AG04449 (cell line): Measurements from ENCODE around the gene MGAT5.

Experiments used
- CTCF ChIA-PET: fragments of 350-600 bp; formaldehyde crosslinking; extraction: SDS; loops from one replicate; lab custom pipeline; 2021; ENCODE audit warnings: antibody characterized with exemption; lab: Yijun Ruan, JAX
- POLR2A ChIA-PET: fragments of 400-600, 350-600 bp; formaldehyde crosslinking; extraction: SDS; loops from one replicate; lab custom pipeline; 2020; ENCODE audit warnings: antibody characterized with exemption, inconsistent platforms; lab: Yijun Ruan, JAX
- DNase-seq: peaks from one replicate; pipeline ENCODE4 v3.0.0-alpha.2; 2010; ENCODE audit warnings: low read depth, low spot score
- H3K4me3 ChIP-seq: 2 replicates; pipeline ENCODE4 v1.5.1; 2011; ENCODE audit warnings: low read depth, mild to moderate bottlenecking, control low read depth, low read length
- CTCF ChIP-seq: IDR thresholded peaks from one replicate; pipeline ENCODE4 v1.5.1; 2011; ENCODE audit warnings: mild to moderate bottlenecking, moderate library complexity, low read length, control low read depth, inconsistent platforms; ENCODE audit not compliant: insufficient read depth; ENCODE audit errors: missing control alignments

Gene MGAT5

GRCh38 chr2:134271758-134272157 is 17.9 kb downstream of the MGAT5 start:
- no peak for TF ChIP-seq CTCF
- no peak overlapping the region for H3K4me3 ChIP-seq
- DNase-seq: no peak
- ChIA-PET POLR2A (no interaction called here), CTCF (interaction anchor here (0.7 to 1.4 kb wide), 4 partner anchors 9 to 127 kb away, joined by 3 to 5 read pairs (median 4); no protein-coding TSS in a partner anchor)

GRCh38 chr2:134272806-134273205 is 18.9 kb downstream of the MGAT5 start:
- H3K4me3 ChIP-seq: no peak overlapping the region
- no peak for DNase-seq
- ChIA-PET CTCF (interaction anchor here (1.4 to 2.2 kb wide), 2 partner anchors 126 to 155 kb away, joined by 5 to 9 read pairs; no protein-coding TSS in a partner anchor), POLR2A (no interaction called here)
- TF ChIP-seq CTCF: no peak

DNA sequence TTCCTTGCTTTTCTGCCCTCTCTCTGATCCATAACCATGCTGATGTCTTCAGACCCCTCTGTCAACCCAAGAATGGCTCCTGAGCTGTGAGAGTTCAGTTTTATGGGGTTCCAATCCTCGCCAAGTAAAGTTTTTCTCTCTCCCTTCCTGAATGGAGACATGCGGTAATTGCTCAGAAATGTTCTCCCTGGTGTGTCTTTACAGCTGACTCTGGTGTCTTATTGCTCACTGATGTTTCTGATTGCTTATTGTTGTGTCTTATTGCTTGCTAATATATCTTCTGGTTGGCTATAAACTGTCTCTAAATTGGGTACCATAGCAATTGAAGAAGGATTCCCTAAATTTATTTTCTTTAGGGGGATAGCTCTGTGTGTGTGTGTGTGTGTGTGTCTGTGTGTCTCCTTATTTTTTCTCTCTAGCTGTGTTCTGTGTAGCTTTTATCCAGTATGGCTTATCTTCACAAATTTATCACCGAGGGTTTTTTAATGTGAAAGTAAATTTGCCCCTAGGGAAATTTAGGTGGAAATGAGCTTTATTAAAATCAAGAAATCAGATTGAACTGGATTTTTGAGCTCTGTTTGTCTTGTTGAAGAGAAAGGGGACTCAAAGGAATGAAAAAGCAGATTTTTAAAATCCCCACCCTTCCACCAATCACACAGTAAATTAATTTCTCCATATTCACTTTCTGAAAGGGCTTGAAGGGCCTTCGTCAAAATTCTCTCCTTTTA is 19.5 kb downstream of the MGAT5 start:
- POLR2A ChIA-PET: no interaction called here

GRCh38 chr2:134274121-134274520 is 20.2 kb downstream of the MGAT5 start:
- ChIA-PET POLR2A (no interaction called here), CTCF (interaction anchor here (2.2 to 2.4 kb wide), 2 partner anchors 29 to 156 kb away, joined by 9 to 11 read pairs; no protein-coding TSS in a partner anchor)
- TF ChIP-seq CTCF: no peak
- no peak for DNase-seq
- no peak overlapping the region for H3K4me3 ChIP-seq

More for the DNA sequence above, 19.5 kb downstream of the MGAT5 start:
- no peak for DNase-seq
- no peak overlapping the region for H3K4me3 ChIP-seq
- TF ChIP-seq CTCF: no peak
- CTCF ChIA-PET: interaction anchor here (1.4 to 2.4 kb wide), 3 partner anchors 28 to 155 kb away, joined by 5 to 11 read pairs (median 9); no protein-coding TSS in a partner anchor

GRCh38 chr2:134275058-134275862 is 21.4 kb downstream of the MGAT5 start:
- no peak overlapping the region for H3K4me3 ChIP-seq
- ChIA-PET CTCF (interaction anchor here (2.4 kb wide), 1 partner anchor 30 kb away, joined by 11 read pairs; no protein-coding TSS in a partner anchor), POLR2A (no interaction called here)
- TF ChIP-seq CTCF: no peak
- no peak for DNase-seq
